Suppressor macrophage treated with lipopolysaccharide for 1 hour (primary cell): ENCODE data around the gene RPLP2.

ENCODE experiments used
- DNase-seq, 3 donors: peaks; one replicate each; pipeline ENCODE4 v3.0.0-alpha.2; 2020 to 2022

The RPLP2 gene

GRCh38 chr11:809287-810039 is at the start of gene RPLP2:
TSS of gene RPLP2 (plus strand) at chr11:809967. CDS start at chr11:810235, 268 bp downstream.
- DNase-seq = peak; percentile 99

- DNase-seq = peak; percentile 38 to 61 (median 61)
Measured at GRCh38 chr11:760236-760635, 49.5 kb upstream of the RPLP2 start.

GRCh38 chr11:761526-762108 is 48.1 kb upstream of the RPLP2 start:
- no peak for DNase-seq

DNA sequence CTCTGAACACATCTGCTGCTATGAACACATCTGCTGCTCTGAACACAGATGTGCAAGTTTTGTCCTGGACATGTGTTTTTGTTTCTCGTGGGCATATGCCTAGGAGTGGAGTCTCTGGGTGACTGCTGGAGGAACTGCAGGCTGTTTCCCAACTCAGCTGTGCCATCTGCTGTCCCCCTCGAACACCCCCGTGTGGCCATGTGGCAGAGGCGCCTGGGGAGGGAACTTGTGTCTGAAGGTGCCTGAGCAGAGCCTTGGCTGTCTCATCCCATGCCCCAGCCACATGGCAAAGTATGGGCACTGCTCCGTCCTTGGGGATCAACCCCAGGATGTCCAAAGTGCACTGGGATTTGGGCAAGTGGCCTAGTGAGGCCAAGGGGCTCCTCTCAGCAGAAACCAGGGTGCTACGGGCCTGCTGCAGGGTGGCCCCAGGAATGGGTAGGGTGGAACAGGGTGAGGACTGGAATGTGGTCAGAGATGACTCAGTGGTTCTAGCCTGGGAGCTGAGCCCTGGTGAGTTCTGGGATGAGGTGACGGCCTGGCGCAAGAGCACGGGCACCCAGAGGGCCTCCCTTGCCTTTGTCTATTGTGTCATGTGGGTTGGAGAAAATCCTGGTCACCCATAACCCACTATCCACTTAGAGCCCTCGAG is 47.2 kb upstream of the RPLP2 start:
- peak; percentile 61 to 80 (median 63) for DNase-seq

DNA sequence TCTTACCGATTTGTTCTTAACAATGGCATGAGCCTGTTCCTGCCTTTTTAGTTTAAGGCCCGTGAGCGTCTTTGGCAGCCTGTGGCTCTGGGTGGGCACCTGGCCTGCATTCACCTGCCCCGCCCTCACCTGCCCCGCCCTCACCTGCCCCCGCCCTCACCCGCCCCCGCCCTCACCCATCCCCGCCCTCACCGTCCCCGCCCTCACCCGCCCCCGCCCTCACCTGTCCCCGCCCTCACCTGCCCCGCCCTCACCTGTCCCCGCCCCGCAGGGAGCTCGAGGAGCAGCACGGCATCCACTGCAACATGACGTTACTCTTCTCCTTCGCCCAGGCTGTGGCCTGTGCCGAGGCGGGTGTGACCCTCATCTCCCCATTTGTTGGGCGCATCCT is 46.7 kb upstream of the RPLP2 start:
- no peak for DNase-seq

GRCh38 chr11:763549-764321 is 46.0 kb upstream of the RPLP2 start:
- no peak for DNase-seq

- no peak for DNase-seq
Measured at GRCh38 chr11:764322-765024, 45.3 kb upstream of the RPLP2 start.

- DNase-seq = peak; percentile 68 to 74 (median 69)
Measured at GRCh38 chr11:765025-765801, 44.6 kb upstream of the RPLP2 start.

GRCh38 chr11:765802-766091 is 44.0 kb upstream of the RPLP2 start:
- no peak for DNase-seq

DNA sequence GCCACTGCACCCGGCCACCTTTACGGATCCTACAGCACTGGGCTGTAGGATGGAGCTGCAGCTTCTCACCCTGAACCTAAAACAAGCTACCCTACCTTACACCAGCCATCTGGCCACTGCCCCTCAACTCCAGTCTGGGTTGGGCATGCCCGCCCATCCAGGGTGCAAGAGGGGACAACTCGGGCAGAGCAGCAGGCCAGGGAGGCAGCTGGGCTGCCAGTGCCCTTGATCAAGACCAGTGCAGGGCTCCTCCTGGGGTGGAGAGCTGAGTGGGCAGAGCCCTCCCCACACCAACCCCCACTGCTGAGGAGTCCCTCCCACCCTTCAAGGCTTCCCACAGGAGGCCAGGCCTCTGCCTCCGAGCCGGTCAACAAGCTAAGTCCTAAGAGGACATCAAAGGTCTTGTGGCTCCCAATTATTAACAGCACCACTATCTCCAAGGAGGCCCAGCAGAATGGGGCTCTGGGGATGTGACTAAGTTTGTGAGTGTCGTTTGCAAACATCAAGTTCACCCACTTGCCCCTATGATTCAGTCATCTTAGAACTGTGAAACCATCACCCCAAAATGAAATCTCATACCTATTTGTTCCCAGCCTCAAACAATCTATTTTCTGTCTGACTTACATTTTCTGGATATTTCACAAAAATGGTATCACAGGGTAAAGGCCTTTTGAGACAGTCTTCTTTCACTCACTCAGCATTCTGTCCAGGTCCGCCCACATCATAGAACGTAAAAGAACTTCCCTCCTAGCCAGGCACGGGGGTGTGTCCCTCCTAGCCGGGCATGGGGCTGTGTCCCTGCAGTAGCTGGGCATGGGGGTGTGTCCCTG is 43.4 kb upstream of the RPLP2 start:
- peak; percentile 54 to 64 (median 58) for DNase-seq

- no peak for DNase-seq
Measured at GRCh38 chr11:766936-767210, 42.9 kb upstream of the RPLP2 start.

- DNase-seq = no peak
Measured at GRCh38 chr11:767238-767637, 42.5 kb upstream of the RPLP2 start.

- no peak for DNase-seq
Measured at GRCh38 chr11:769887-770641, 39.7 kb upstream of the RPLP2 start.

- no peak for DNase-seq
Measured at GRCh38 chr11:770642-771616, 38.8 kb upstream of the RPLP2 start.

DNA sequence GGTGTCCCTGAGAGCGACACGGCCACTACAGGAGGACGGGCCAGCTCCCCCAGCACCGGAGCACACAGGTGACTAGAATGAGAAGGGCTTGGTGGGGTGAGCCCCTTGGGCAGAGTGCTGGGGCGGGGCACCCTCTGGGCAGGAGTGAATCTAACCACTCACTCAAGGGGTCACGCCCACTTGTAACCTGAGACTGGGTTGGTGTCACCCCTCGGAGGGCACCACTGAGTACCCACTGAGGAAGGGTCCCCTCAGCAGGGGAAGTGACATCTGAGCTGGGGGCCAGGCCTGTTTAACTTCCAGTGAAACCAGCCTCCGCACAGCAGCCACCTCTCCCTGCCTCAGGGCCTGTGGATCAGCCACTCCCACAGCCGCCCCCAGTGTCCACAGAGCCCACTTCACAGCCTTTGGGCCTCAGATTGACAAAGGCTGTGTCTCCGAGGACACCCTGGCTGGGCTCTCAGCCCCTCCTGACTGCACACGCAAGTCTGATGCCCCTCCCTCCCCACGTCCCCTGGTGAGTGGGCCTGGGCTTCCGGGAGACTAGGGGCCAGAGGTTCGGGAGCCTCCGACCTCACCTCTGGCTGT is 38.1 kb upstream of the RPLP2 start:
- no peak for DNase-seq

DNA sequence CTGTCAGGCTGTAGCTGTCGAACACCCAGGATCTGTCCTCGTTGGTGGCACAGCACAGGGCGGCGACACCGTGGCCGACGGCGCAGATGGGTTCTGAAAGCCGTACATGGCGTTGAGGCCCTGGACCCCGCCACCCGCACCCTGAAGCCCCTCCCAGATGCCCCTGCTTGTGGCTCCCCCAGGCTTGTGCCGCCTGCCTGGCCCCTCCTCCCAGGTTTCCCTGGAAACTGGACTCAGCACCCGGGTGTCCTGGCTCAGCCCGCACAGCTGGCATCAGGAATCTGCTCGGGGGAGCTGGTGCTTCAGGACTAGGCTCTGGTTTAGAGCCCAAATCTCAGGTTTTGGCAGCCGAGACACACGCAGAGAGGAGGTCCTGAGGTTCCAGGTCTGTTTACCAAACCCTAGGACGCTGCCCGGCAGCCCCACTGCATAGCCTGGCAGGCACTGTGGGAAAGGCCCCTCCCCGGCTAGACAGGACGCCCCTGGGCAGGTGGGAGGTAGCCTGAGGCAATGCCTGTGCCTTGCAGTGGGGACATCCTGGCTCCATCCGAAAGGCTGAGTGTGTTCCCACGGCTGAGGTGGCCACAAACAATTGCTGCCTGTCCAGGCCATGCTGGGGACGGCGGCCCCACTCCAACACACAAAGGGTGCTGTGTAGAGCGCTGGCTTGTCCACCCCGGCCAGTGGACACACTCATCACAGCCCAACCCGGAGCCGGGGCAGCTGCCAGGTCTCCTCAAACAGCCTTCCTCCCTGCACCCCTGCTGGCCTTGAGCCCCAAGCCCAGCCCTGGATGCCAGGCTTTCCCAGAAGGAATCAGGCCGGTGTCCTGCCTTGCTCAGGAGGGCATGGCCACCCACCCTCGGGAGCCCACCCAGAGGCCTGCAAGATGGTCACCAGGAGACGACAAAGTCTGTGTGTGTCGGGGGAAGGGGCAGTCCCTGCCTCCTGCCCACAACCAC is 37.1 kb upstream of the RPLP2 start:
- DNase-seq = no peak

DNA sequence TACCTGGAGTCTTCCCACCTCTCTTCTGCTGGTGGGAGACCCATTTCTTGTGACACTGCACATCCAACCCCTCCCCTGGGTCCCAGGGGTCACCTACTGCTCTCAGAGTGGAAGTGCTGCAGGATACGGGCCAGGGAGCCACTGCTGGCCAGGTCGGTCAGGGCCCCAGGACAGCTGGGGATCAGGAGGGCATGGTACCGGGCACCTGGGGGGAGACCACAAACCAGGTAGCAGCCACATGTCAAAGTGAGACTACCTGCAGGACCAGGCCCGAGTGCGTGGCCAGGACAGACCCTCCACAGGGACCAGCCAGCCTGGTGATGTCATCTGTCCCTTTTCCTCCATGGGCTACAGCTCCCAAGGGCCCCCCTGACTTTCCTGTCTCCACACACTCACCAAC is 36.3 kb upstream of the RPLP2 start:
- DNase-seq = no peak

GRCh38 chr11:773830-774229 is 35.9 kb upstream of the RPLP2 start:
- no peak for DNase-seq
